ENCODE results near the gene ARHGAP18. TPM values are rescaled to one million over a fixed set of nuclear protein-coding genes. Genes with fewer than 3 reads are reported as not detected.

The ARHGAP18 gene
- total RNA-seq, 1 donor from 2014 or later = 5.7 TPM

GRCh38 chr6:129730477-129731165, 20.6 kb upstream of the ARHGAP18 start:
- DNase-seq (no peak), ATAC-seq (peak; percentile 38)
- intact Hi-C loops (cut with micrococcal nuclease) = loop anchor here (5.0 kb wide), 1 partner anchor 133 kb away; no protein-coding TSS in a partner anchor

GRCh38 chr6:129726650-129727049, 16.7 kb upstream of the ARHGAP18 start:
- intact Hi-C loops (cut with micrococcal nuclease) = no loop called here
- no peak for DNase-seq

GRCh38 chr6:129725341-129725740, 15.4 kb upstream of the ARHGAP18 start:
- DNase-seq (no peak), ATAC-seq (peak; percentile 55)
- intact Hi-C loops (cut with micrococcal nuclease) = no loop called here

More at GRCh38 chr6:129726650-129727049, 16.7 kb upstream of the ARHGAP18 start:
- ATAC-seq = peak; percentile 69

- peak; percentile 65 for ATAC-seq
- intact Hi-C loops (cut with micrococcal nuclease) = no loop called here
- DNase-seq = no peak
Observed at GRCh38 chr6:129719692-129720091, 9.7 kb upstream of the ARHGAP18 start.

GRCh38 chr6:129717277-129717676, 7.3 kb upstream of the ARHGAP18 start:
- ATAC-seq (no peak), DNase-seq (no peak)
- intact Hi-C loops (cut with micrococcal nuclease) = no loop called here

GRCh38 chr6:129713806-129714333, 3.9 kb upstream of the ARHGAP18 start:
- DNase-seq (no peak), ATAC-seq (no peak)
- intact Hi-C loops (cut with micrococcal nuclease) = no loop called here

- ATAC-seq (no peak), DNase-seq (no peak)
- intact Hi-C loops (cut with micrococcal nuclease) = no loop called here
Observed at GRCh38 chr6:129711271-129711631, 1.3 kb upstream of the ARHGAP18 start.

GRCh38 chr6:129710450-129711270, 683 bp upstream of the ARHGAP18 start:
- no peak for ATAC-seq
- intact Hi-C loops (cut with micrococcal nuclease) = no loop called here
- no peak for DNase-seq

- DNase-seq (no peak), ATAC-seq (peak; percentile 81)
- intact Hi-C loops (cut with micrococcal nuclease) = no loop called here
Observed at GRCh38 chr6:129709196-129709768, 695 bp downstream of the ARHGAP18 start.

- ATAC-seq (no peak), DNase-seq (no peak)
- intact Hi-C loops (cut with micrococcal nuclease) = no loop called here
Observed at GRCh38 chr6:129708496-129709195, 1.3 kb downstream of the ARHGAP18 start.

- DNase-seq (no peak), ATAC-seq (no peak)
- intact Hi-C loops (cut with micrococcal nuclease) = no loop called here
Observed at GRCh38 chr6:129707882-129708495, 2.0 kb downstream of the ARHGAP18 start.

- DNase-seq (no peak), ATAC-seq (no peak)
- intact Hi-C loops (cut with micrococcal nuclease) = no loop called here
Observed at GRCh38 chr6:129707028-129707427, 2.9 kb downstream of the ARHGAP18 start.

GRCh38 chr6:129705212-129705611, 4.8 kb downstream of the ARHGAP18 start:
- intact Hi-C loops (cut with micrococcal nuclease) = no loop called here
- ATAC-seq (no peak), DNase-seq (no peak)

- DNase-seq (no peak), ATAC-seq (no peak)
- intact Hi-C loops (cut with micrococcal nuclease) = no loop called here
Observed at GRCh38 chr6:129704708-129705107, 5.3 kb downstream of the ARHGAP18 start.

- intact Hi-C loops (cut with micrococcal nuclease) = no loop called here
- ATAC-seq = no peak
- no peak for DNase-seq
Observed at GRCh38 chr6:129701721-129702455, 8.1 kb downstream of the ARHGAP18 start.

- intact Hi-C loops (cut with micrococcal nuclease) = no loop called here
- DNase-seq (no peak), ATAC-seq (no peak)
Observed at GRCh38 chr6:129700666-129701065, 9.3 kb downstream of the ARHGAP18 start.

- ATAC-seq = no peak
- DNase-seq = no peak
- intact Hi-C loops (cut with micrococcal nuclease) = no loop called here
Observed at GRCh38 chr6:129699659-129700058, 10.3 kb downstream of the ARHGAP18 start.

- no peak for DNase-seq
- no peak for ATAC-seq
- intact Hi-C loops (cut with micrococcal nuclease) = no loop called here
Observed at GRCh38 chr6:129698430-129698829, 11.5 kb downstream of the ARHGAP18 start.
